GM23338 (cell line): Measurements from ENCODE around the gene ELOVL6. TPM values are rescaled to one million over a fixed set of nuclear protein-coding genes. Genes with fewer than 3 reads are reported as not detected.

Source experiments
- ATAC-seq: fragments of 200-7000 bp; cut with Tn5 transposase; 3 replicates; pipeline ENCODE4 v1.9.1; 2020
- DNase-seq: peaks from one replicate; pipeline ENCODE4 v3.0.0-alpha.2; 2015; ENCODE audit warnings: low spot score
- H2AFZ ChIP-seq: fragments of 200-600 bp; sonication (generic); 2 replicates; pipeline ENCODE4 v1.8.0; 2016; ENCODE audit warnings: antibody characterized with exemption, mild to moderate bottlenecking, moderate library complexity
- H3F3A ChIP-seq: fragments of 200-600 bp; sonication (generic); replicated peaks from 2 replicates; pipeline ENCODE4 v1.8.0; 2017; ENCODE audit warnings: antibody characterized with exemption, mixed run types, low read depth
- H3K27ac ChIP-seq: fragments of 200-600 bp; sonication (generic); 2 replicates; pipeline ENCODE4 v1.6.1; 2016; ENCODE audit warnings: low read depth
- H3K27me3 ChIP-seq: fragments of 200-600 bp; sonication (generic); 2 replicates; pipeline ENCODE4 v1.8.0; 2016; ENCODE audit warnings: mild to moderate bottlenecking, mixed run types, moderate library complexity; ENCODE audit not compliant: insufficient read depth
- H3K36me3 ChIP-seq: fragments of 200-600 bp; sonication (generic); 2 replicates; pipeline ENCODE4 v1.8.0; 2016; ENCODE audit warnings: mild to moderate bottlenecking; ENCODE audit not compliant: insufficient read depth
- H3K4me1 ChIP-seq: fragments of 200-600 bp; sonication (generic); 2 replicates; pipeline ENCODE4 v1.8.0; 2016; ENCODE audit warnings: mild to moderate bottlenecking, moderate library complexity; ENCODE audit not compliant: insufficient read depth
- H3K4me2 ChIP-seq: fragments of 200-600 bp; sonication (generic); 2 replicates; pipeline ENCODE4 v1.7.1; 2017; ENCODE audit warnings: mixed run types
- H3K4me3 ChIP-seq: fragments of 200-600 bp; sonication (generic); 2 replicates; pipeline ENCODE4 v1.6.1; 2016; ENCODE audit warnings: mixed run types
- H3K79me2 ChIP-seq: fragments of 200-600 bp; sonication (generic); replicated peaks from 2 replicates; pipeline ENCODE4 v1.8.0; 2017; ENCODE audit warnings: mild to moderate bottlenecking; ENCODE audit not compliant: insufficient read depth
- H3K9me2 ChIP-seq: fragments of 200-600 bp; sonication (generic); 2 replicates; pipeline ENCODE4 v1.8.0; 2017; ENCODE audit not compliant: insufficient read depth
- H4K20me1 ChIP-seq: fragments of 200-600 bp; sonication (generic); replicated peaks from 2 replicates; pipeline ENCODE4 v1.8.0; 2017; ENCODE audit warnings: mild to moderate bottlenecking; ENCODE audit not compliant: insufficient read depth
- H3K27ac Mint-ChIP-seq: 2 replicates; pipeline ENCODE4 v1.8.0; 2020; ENCODE audit warnings: inconsistent platforms, mild to moderate bottlenecking, moderate library complexity, mixed read lengths
- H3K27me3 Mint-ChIP-seq: 3 replicates; pipeline ENCODE4 v1.8.0; 2022; ENCODE audit warnings: low read depth, mild to moderate bottlenecking, moderate library complexity, mixed read lengths, inconsistent platforms; ENCODE audit not compliant: insufficient read depth, poor library complexity
- H3K36me3 Mint-ChIP-seq: 3 replicates; pipeline ENCODE4 v1.8.0; 2021; ENCODE audit warnings: low read depth, mild to moderate bottlenecking, inconsistent platforms, moderate library complexity, mixed read lengths
- H3K4me1 Mint-ChIP-seq: 3 replicates; pipeline ENCODE4 v1.8.0; 2020; ENCODE audit warnings: mild to moderate bottlenecking, inconsistent platforms, mixed read lengths
- H3K4me3 Mint-ChIP-seq: 3 replicates; pipeline ENCODE4 v1.8.0; 2021; ENCODE audit warnings: moderate library complexity, mild to moderate bottlenecking, inconsistent platforms, mixed read lengths
- H3K9me3 Mint-ChIP-seq: 3 replicates; pipeline ENCODE4 v1.8.0; 2020; ENCODE audit warnings: moderate library complexity, mild to moderate bottlenecking, inconsistent platforms, mixed read lengths
- CREB1 ChIP-seq: fragments of 250-450 bp; sonication (Bioruptor Pico); IDR thresholded peaks from 2 replicates; pipeline ENCODE4 v1.5.0; 2020; ENCODE audit warnings: low read depth, mild to moderate bottlenecking, moderate library complexity
- CTCF ChIP-seq, 2 experiments: fragments of 200-600 bp in 1 of 2; sonication (generic) in 1 of 2; conservative IDR thresholded peaks; 2 replicates each; pipeline versions ENCODE4 v1.5.1 to v1.6.1; 2016 to 2017; ENCODE audit warnings: antibody characterized with exemption in 2 of 2, low read depth in 2 of 2, mild to moderate bottlenecking in 2 of 2, moderate library complexity in 1 of 2
- ETS1 ChIP-seq: IDR thresholded peaks from 2 replicates; pipeline ENCODE4 v1.6.1; 2016; ENCODE audit warnings: antibody characterized with exemption
- EZH2 ChIP-seq: fragments of 200-600 bp; sonication (generic); IDR thresholded peaks from one replicate; pipeline ENCODE4 v1.8.0; 2017; ENCODE audit warnings: antibody characterized with exemption, mild to moderate bottlenecking, low read depth; ENCODE audit not compliant: unreplicated experiment
- EZH2phosphoT487 ChIP-seq: fragments of 200-600 bp; sonication (generic); IDR thresholded peaks from one replicate; pipeline ENCODE4 v1.8.1; 2018; ENCODE audit warnings: antibody characterized with exemption; ENCODE audit not compliant: unreplicated experiment
- JUNB ChIP-seq: IDR thresholded peaks from one replicate; pipeline ENCODE4 v1.6.1; 2016; ENCODE audit warnings: antibody characterized with exemption; ENCODE audit not compliant: unreplicated experiment
- NANOG ChIP-seq: IDR thresholded peaks from 2 replicates; pipeline ENCODE4 v1.6.1; 2016; ENCODE audit warnings: antibody characterized with exemption, borderline replicate concordance
- POLR2AphosphoS5 ChIP-seq: IDR thresholded peaks from 2 replicates; pipeline ENCODE4 v1.6.1; 2016; ENCODE audit warnings: antibody characterized with exemption, low read depth
- REST ChIP-seq: IDR thresholded peaks from one replicate; pipeline ENCODE4 v1.6.1; 2018; ENCODE audit warnings: antibody characterized with exemption; ENCODE audit not compliant: unreplicated experiment
- STAT1 ChIP-seq: IDR thresholded peaks from one replicate; pipeline ENCODE4 v1.6.1; 2016; ENCODE audit warnings: antibody characterized with exemption; ENCODE audit not compliant: unreplicated experiment
- ZNF114 ChIP-seq: fragments of 250-450 bp; sonication (Bioruptor Pico); IDR thresholded peaks from 2 replicates; pipeline ENCODE4 v1.5.0; 2020; ENCODE audit warnings: mild to moderate bottlenecking, moderate library complexity
- ZNF331 ChIP-seq: fragments of 250-450 bp; sonication (Bioruptor Pico); IDR thresholded peaks from 2 replicates; pipeline ENCODE4 v1.5.0; 2020; ENCODE audit warnings: low read depth, mild to moderate bottlenecking, moderate library complexity
- ZNF462 ChIP-seq: fragments of 250-450 bp; sonication (Bioruptor Pico); IDR thresholded peaks from 2 replicates; pipeline ENCODE4 v1.5.0; 2020; ENCODE audit warnings: mild to moderate bottlenecking, moderate library complexity
- polyA plus RNA-seq: library from polyadenylated mRNA; unstranded; fragments of >200 nt; fragmentation: Nextera tagmentation; extraction: Ambion mirVana; gene quantifications from 2 replicates; pipeline ENCODE4 v1.2.1, GENCODE V29; 2016
- total RNA-seq: library from RNA; depleted of rRNA; stranded (reverse); fragments of >200 nt; shearing (Covaris generic); gene quantifications from 2 replicates; pipeline ENCODE4 v1.2.3, GENCODE V29; 2014

The ELOVL6 gene
- total and polyA plus RNA-seq, 2 experiments from 2014 or later = 82.7 to 89.5 TPM

- no peaks in the 10 kb centered on the region for H3K9me2 ChIP-seq
- H4K20me1 ChIP-seq = no peaks in the 10 kb centered on the region
- H3K36me3 Mint-ChIP-seq = no peaks in the 10 kb centered on the region
- no peak for TF ChIP-seq NANOG
- TF ChIP-seq JUNB = no peak
- TF ChIP-seq ZNF331 = no peak
- TF ChIP-seq ZNF462 = no peak
- no peak for TF ChIP-seq CREB1 (CRISPR knock-in tag)
- TF ChIP-seq EZH2phosphoT487 = no peak
- TF ChIP-seq ETS1 = no peak
- TF ChIP-seq CTCF (conservative IDR thresholded peaks at IDR 0.05; ENCODE audit: low read depth in 2 of 2) = no peak
- no peak for TF ChIP-seq REST
- TF ChIP-seq EZH2 = no peak
- TF ChIP-seq POLR2AphosphoS5 = no peak
- no peak for TF ChIP-seq STAT1
- no peak for TF ChIP-seq ZNF114 (CRISPR knock-in tag)
- H3F3A ChIP-seq = no peaks in the 10 kb centered on the region
- ATAC-seq (no peak), DNase-seq (no peak)
- H3K79me2 ChIP-seq = no peaks in the 10 kb centered on the region
- no peaks in the 10 kb centered on the region for H3K27me3 ChIP-seq
- H3K4me3 ChIP-seq = no peak overlapping the region
- no peaks in the 10 kb centered on the region for H3K9me3 Mint-ChIP-seq
- H3K4me1 ChIP-seq = no peaks in the 10 kb centered on the region
- no peak overlapping the region for H3K4me2 ChIP-seq
- H3K27ac Mint-ChIP-seq = no peak overlapping the region
- no peak overlapping the region for H2AFZ ChIP-seq
- H3K4me1 Mint-ChIP-seq = no peaks in the 10 kb centered on the region; the same call in 2 of the 3 replicates
- no peak overlapping the region for H3K27ac ChIP-seq
- no peaks in the 10 kb centered on the region for H3K36me3 ChIP-seq
- H3K27me3 Mint-ChIP-seq = no peaks in the 10 kb centered on the region
- H3K4me3 Mint-ChIP-seq = no peak overlapping the region
Observed at GRCh38 chr4:110003401-110004187, 194.8 kb downstream of the ELOVL6 start.
